Kidney (tissue), 14 donors: Measurements from ENCODE around the gene TRIM47. TPM values are rescaled to one million over a fixed set of nuclear protein-coding genes. Genes with fewer than 3 reads are reported as not detected.

Experiments
- DNase-seq, 5 donors: peaks; one replicate each; pipeline ENCODE4 v3.0.0-alpha.2; 2013 to 2020
- FAIRE-seq: peaks from 2 replicates; lab custom pipeline; 2012; peaks lifted over from hg19 to GRCh38; lab: Jason Lieb, UNC
- H3K27ac ChIP-seq, 2 donors: one replicate each; pipeline ENCODE4 v1.7.0; 2013; ENCODE audit warnings: low read depth in 2 of 2, low read length in 2 of 2, inconsistent platforms in 1 of 2
- H3K27me3 ChIP-seq: one replicate; pipeline ENCODE4 v1.7.1; 2013; ENCODE audit warnings: low read length, inconsistent platforms; ENCODE audit not compliant: control insufficient read depth, insufficient read depth
- H3K36me3 ChIP-seq, 3 donors: one replicate each; pipeline versions ENCODE4 v1.7.0 to v1.7.1; 2013; ENCODE audit warnings: low read length in 3 of 3, control low read depth in 1 of 3, inconsistent platforms in 1 of 3; ENCODE audit not compliant: insufficient read depth in 3 of 3, control insufficient read depth in 2 of 3
- H3K4me1 ChIP-seq, 3 donors: one replicate each; pipeline versions ENCODE4 v1.7.0 to v1.7.1; 2013; ENCODE audit warnings: low read length in 3 of 3, inconsistent platforms in 1 of 3, low read depth in 1 of 3; ENCODE audit not compliant: control insufficient read depth in 2 of 3, insufficient read depth in 2 of 3
- H3K4me3 ChIP-seq, 3 donors: one replicate each; pipeline versions ENCODE4 v1.7.0 to v1.8.1; 2013; ENCODE audit warnings: low read length in 3 of 3, control low read depth in 1 of 3, inconsistent platforms in 1 of 3
- H3K9ac ChIP-seq, 3 donors: one replicate each; pipeline versions ENCODE4 v1.7.0 to v1.7.1; 2013; ENCODE audit warnings: low read length in 3 of 3, control low read depth in 1 of 3, inconsistent platforms in 1 of 3
- H3K9me3 ChIP-seq, 3 donors: one replicate each; pipeline versions ENCODE4 v1.7.0 to v1.7.1; 2013; ENCODE audit warnings: low read length in 3 of 3, control low read depth in 1 of 3, inconsistent platforms in 1 of 3; ENCODE audit not compliant: control insufficient read depth in 2 of 3, insufficient read depth in 1 of 3
- intact Hi-C: fragments of 100-400 bp; cut with DNase I; formaldehyde crosslinking; loops from one replicate; pipeline ENCODE4 v1.11.1; 2022
- polyA plus RNA-seq: library from polyadenylated mRNA; stranded (reverse); fragments of 350-450 nt; fragmentation: Illumina TruSeq; extraction: RNeasy Lipid Tissue Mini Kit (QIAGEN cat#74804); gene quantifications from one replicate; pipeline ENCODE4 v1.2.3, GENCODE V29; 2014; ENCODE audit warnings: low read depth, low replicate concordance; ENCODE audit not compliant: insufficient read depth
- total RNA-seq: library from RNA; stranded (reverse); fragmentation: NEBNext Ultra II Directional; extraction: Animal tissue kit (Norgen Biotek cat#: 25700); gene quantifications from one replicate; pipeline ENCODE4 v1.2.1, GENCODE V29; 2021
- TF ChIP-seq, protein P1 (sequence below): IDR thresholded peaks from 3 replicates; pipeline ENCODE4 v1.5.1; 2012; ENCODE audit warnings: mild to moderate bottlenecking, moderate library complexity, borderline replicate concordance; ENCODE audit not compliant: insufficient read depth; ENCODE audit errors: extremely low read depth
- donor health status: control.
- donor health status: control.
- donor health status: control.
- donor health status: control.
- donor health status: control.
- donor health status: DM: yes; HTN: yes; CAD: no.
- donor health status: Normal renal cell carcinoma (clear cell type).

Gene TRIM47
- total and polyA plus RNA-seq, 2 donors from 2014 or later, result 95.0 to 118 TPM

DNA sequence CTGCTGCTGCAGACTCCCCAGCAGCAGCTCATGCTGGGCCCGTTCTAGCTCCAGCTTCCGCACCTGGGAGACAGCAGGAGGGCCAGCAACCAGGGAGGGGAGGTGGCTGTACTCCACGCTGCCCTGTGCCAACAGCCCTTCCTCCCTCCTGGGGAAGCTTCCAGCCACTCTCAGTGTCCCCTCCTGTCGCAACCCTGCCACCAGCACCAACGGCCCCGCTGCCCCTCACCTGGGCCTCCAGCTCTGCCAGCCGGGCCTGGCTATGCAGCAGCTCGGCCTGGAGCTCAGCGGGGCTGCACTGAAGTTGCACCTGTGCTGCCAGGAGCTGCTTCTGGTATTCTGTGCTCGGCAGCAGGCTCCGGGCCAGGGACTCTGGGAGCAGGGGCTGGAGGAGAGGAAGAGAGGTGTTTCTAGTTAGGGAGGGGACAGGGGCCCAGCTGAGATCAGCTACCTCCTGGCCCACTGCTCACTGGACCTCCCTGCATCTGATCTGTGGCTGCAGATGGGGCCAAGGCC is 41.7 kb upstream of the TRIM47 start:
- Histone ChIP-seq H3K9ac (no peak overlapping the region), H3K27ac (no peak overlapping the region), H3K36me3 (no peaks in the 10 kb centered on the region), H3K9me3 (no peaks in the 10 kb centered on the region), H3K4me1 (peaks cover 0 to 12% (median 0%) of the 10 kb centered on the region in 3 donors), H3K27me3 (no peaks in the 10 kb centered on the region), H3K4me3 (no peak overlapping the region)
- intact Hi-C loops, result no loop called here
- no peak for DNase-seq
- FAIRE-seq, result no peak
- TF ChIP-seq, protein P1, sequence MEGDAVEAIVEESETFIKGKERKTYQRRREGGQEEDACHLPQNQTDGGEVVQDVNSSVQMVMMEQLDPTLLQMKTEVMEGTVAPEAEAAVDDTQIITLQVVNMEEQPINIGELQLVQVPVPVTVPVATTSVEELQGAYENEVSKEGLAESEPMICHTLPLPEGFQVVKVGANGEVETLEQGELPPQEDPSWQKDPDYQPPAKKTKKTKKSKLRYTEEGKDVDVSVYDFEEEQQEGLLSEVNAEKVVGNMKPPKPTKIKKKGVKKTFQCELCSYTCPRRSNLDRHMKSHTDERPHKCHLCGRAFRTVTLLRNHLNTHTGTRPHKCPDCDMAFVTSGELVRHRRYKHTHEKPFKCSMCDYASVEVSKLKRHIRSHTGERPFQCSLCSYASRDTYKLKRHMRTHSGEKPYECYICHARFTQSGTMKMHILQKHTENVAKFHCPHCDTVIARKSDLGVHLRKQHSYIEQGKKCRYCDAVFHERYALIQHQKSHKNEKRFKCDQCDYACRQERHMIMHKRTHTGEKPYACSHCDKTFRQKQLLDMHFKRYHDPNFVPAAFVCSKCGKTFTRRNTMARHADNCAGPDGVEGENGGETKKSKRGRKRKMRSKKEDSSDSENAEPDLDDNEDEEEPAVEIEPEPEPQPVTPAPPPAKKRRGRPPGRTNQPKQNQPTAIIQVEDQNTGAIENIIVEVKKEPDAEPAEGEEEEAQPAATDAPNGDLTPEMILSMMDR, result no peak

GRCh38 chr17:75919611-75920010 is 41.2 kb upstream of the TRIM47 start:
- no peak for DNase-seq
- TF ChIP-seq, protein P1, result no peak
- H3K4me1 ChIP-seq, result peaks cover 0 to 12% (median 0%) of the 10 kb centered on the region in 3 donors
- H3K9ac ChIP-seq, result no peak overlapping the region
- H3K27me3 ChIP-seq, result no peaks in the 10 kb centered on the region
- no peaks in the 10 kb centered on the region for H3K9me3 ChIP-seq
- intact Hi-C loops, result loop anchor here (10.0 kb wide), 1 partner anchor 85 kb away; the partner anchor contains the start of gene CDK3
- no peak overlapping the region for H3K4me3 ChIP-seq
- no peak for FAIRE-seq
- H3K27ac ChIP-seq, result no peak overlapping the region
- no peaks in the 10 kb centered on the region for H3K36me3 ChIP-seq

- DNase-seq (no peak), FAIRE-seq (no peak)
- intact Hi-C loops, result loop anchor here (10.0 kb wide), 1 partner anchor 87 kb away; the partner anchor contains the start of gene CDK3
- Histone ChIP-seq H3K4me1 (peaks cover 0 to 8% (median 0%) of the 10 kb centered on the region in 3 donors), H3K36me3 (no peaks in the 10 kb centered on the region), H3K27me3 (no peaks in the 10 kb centered on the region), H3K4me3 (no peak overlapping the region), H3K9ac (no peak overlapping the region), H3K9me3 (no peaks in the 10 kb centered on the region), H3K27ac (no peak overlapping the region)
- TF ChIP-seq, protein P1, result no peak
Observed at GRCh38 chr17:75917917-75918445, 39.6 kb upstream of the TRIM47 start.
